HG03066 (cell line): ENCODE measurements around the gene PKP2.

Experiments used
- ATAC-seq: cut with Tn5 transposase; IDR thresholded peaks from one replicate; pipeline ENCODE4 v1.9.1; 2021; ENCODE audit warnings: low read depth; ENCODE audit not compliant: unreplicated experiment

The PKP2 gene

DNA sequence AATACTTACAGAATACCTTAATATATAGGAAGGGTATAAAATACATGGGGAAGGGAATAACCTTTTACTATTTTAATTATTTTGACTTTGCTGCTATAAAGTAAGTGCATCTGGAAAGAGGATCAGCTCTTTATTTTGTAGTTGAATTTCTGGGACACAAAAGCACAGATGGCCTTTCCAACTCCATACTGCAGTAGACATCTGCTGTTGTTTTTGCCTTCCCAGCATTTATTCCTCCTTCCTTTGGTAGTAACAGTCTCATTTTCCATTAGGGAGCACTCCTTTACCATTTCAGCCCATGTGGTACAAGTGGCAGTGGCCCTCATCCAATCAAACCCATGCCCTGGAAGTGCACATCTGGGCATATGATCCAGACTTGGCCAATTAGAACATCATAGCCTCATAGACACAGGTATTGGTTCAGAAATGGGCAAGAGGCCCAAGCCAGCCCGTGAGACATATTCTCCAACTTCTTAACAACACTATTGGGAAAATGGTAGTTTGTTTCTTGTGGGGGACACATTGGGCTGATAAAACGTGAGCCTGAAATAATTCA, 76.1 kb downstream of the PKP2 start:
- no peak for ATAC-seq

DNA sequence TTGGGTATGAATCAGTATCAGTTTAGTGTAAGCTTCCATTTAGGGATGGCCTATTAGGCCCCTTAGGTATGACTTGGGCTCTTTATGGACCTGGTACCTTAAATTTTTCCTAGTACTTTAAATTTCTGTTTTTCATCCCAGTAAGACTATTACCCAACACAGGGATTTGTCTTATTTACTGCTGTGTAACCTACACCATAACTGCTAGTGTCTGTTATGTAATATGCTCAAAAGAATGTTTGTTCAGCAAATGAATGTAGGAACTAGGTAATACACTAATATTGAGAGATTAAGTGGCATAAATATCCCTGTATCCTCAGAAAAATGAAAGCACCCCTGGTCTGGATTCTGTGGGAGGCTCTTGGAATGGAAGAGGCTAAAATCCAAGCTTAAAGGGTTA, 77.2 kb downstream of the PKP2 start:
- ATAC-seq, result no peak

DNA sequence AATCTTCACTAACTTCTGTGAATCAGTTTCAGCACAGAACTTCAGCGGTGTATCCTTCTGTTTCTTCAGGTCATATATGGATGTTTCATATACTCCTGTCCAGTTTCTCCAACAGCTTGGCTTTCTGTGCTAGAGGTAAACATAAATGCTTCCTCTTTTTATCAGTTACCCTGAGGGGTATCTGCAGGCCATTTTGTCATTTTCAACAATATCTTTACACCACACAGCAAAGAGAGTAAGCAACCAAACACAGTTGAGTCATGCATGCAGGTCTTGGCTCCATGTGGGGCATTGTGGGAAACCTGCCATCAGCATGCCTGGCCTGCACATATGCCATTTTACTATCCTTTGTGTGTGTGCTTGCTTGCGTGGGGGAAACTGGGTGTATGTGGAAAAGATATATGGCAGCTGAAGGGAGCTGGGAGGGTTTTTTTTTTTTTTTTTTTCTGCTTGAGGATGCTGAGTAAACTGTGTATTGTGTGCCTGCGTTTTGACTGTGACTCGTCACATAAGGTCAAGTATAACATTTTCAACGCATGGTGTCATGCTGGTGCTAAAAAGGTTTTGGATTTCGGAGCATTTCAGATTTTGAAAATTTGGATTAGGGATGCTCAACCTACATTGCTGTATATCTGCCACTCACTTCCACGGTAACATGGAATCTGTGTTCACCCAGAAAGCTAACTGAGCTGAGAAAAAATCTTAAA, 84.7 kb downstream of the PKP2 start:
- ATAC-seq, result no peak

DNA sequence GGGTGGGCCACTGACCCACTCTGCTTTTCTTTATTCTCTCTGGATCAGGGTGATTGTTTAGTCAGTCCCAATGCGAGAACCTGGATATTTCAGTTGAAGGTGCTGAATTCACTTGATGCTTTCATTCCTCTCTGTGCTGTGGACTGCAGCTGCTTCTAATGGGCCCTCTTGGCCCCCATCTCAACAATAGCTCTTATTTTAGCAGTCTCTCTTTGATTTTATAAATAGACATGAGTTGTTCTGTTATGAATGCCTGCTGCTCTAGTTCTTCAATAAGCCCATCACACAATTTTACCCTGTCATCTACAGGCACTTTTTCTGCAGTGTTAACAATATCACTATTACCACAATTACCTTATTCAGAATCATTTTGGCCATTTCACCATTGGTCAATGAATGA, 86.7 kb downstream of the PKP2 start:
- no peak for ATAC-seq

DNA sequence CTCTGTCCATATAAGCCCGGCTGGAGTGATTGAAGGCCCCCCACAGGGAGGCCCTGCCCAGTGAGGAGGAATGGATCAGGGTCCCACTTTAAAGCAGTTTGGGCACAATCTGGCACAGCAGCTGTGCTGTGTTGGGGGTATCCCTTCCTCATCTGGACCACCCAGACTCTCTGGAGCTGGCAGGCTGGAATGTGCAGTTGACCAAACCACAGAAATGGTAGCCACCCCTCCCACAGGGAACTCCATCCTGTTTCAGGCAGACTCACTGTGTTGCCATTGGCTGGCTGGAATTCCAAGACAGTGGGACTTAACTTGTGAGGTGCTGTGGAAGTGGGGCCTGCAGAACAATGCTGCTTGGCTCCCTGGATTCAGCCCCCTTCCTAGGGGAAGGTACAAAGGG, 87.4 kb downstream of the PKP2 start:
- ATAC-seq, result no peak

DNA sequence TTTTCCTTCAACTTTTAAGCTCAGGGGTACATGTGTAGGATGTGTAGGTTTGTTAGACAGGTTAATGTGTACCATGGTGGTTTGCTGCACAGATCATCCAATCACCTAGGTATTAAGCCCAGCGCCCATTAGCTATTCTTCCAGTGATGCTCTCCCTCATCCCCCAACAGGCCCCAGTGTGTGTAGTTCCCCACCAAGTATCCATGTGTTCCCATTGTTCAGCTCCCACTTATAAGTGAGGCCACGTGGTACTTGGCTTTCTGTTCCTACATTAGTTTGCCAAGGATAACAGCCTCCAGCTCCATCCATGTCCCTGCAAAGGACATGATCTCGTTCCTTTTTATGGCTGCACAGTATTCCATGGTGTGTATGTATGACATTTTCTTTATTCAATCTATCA, 92.3 kb downstream of the PKP2 start:
- no peak for ATAC-seq

DNA sequence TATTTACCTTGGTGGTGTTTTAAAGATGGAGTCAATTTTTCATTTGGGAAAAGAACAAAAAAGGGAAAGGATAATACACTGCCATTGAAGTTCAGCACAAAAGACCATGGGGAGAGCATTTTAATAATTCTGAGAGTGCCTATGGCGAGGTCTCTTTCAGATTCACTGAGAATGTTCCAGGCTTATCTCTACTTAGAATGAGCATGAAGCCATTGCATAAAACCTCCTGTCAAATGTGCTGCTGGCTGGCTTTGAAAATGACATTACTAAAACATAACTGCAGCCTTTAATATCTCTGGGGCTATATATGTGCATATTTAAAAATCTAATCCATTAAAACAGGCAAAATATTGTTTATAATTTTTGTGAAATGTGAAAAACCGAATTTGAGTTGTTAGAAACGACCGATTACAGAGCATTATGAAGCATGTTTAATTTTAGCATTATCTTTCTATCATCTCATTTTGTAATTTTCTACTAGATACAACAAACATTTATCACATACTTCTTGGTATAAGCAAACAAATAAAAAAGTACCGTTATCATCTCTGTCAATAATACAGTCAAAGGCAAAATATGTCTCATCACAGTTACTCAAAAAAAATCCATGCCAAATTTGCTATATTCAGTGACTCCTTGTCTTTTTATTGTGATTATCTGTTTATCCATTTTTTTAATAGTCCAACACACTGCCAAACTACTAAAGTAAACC, 95.2 kb downstream of the PKP2 start:
- ATAC-seq, result no peak

DNA sequence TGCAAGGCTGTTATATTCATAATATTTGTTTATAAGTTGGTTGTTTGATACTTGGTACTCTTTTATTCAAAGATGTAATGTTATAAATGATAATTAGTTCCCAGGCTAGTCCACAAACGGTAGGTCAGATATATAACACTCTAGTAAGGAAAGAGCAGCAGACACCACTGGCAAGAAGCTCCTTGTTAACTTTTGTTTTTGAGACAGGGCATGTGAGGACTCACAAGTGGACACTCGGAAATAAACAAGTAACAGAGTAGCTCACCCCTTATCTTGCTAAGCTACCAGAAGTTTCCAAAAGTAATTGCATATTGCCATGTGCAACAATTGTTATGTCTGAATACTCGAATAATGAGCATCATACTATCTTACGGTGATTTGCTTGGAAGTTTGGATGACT, 102.3 kb downstream of the PKP2 start:
- ATAC-seq, result no peak

DNA sequence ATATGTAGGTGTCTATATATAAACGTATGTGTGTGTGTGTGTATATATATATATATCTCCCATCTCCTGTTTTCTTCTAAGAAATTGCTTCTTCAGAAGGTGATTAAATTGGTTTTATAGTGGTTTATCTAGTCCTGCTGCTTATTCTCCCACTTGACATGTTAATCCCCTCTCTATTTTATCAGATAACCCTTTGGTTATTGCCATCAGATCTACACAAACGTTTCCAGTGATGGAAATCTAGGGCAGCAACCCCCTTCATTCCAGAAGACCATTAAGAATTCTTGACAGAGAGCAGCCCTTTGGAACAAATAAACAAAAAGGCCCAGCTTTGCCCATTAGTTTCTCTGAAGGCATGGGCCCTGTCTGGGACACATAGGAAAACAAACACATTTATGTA, 106.7 kb downstream of the PKP2 start:
- no peak for ATAC-seq

DNA sequence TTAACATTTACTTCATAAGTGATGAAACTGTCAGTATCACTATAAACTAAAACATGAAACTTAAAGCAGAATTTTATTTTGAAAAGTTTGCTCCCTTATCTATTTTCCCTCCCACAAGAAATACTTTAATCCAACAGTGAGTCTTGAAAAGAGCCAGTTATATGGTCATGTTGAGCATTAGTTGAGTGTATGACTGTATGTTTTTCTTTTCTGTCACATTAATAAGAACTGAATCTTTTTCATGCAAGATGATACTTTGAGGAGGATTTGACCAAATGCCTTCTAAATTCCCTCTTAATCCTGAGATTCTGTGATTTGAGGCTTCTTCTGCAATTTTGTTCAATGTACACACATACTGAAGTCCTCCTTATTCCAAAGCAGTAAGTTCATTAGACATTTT, 107.1 kb downstream of the PKP2 start:
- no peak for ATAC-seq

DNA sequence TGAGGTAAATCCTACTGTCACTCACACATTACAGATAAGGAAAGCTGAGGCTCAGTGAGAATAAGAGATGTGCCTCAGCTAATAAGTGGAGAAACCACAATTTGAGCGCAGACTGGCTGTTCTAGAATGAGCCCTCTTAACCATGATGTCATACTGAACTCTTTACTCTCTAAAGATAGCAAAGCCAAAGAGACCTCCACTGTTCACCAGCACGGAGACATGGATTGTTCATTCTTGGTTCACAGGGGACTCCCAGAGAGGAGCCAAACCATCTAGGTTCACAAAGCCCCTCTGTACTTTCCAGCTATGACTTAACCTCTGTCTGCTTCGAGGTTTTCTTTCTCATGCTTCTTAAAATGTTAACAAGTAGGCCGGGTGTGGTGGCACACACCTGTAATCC, 108.2 kb downstream of the PKP2 start:
- no peak for ATAC-seq

DNA sequence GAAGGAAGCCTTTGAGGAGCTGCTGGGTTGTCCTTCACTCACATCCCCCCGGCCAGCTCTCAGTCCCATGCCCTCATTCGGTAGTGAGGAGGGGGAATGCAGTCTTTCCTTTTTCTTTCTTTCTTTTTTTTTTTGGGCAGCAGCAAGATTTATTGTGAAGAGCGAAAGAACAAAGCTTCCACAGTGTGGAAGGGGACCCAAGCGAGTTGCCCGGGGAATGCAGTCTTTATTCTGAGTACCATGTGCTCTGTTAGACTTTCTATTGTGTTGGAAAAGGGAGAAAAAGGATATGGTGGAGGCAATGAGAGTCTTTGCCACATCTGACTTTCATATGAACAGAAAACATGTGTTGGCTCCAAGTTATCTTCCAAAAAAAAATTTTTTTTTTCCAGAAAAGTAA, 111.0 kb downstream of the PKP2 start:
- no peak for ATAC-seq

DNA sequence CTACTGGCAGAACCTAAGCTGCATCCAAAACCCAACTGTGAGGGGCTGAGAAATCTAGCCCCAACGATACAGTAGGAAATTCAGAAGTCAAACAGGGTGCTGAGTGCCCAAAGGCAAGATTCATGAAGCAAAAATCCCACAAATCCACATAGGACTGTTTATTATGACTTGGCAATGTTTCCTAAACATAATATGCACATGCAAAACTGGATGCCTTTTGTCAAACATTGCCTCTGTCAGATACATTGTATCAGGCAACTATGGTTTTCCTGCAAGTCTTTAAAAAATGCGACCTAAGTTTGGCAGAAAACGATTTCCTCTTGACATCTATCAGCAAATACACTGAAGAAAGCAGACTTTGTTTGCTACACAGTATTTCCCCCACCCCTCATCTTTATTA, 113.5 kb downstream of the PKP2 start:
- no peak for ATAC-seq

DNA sequence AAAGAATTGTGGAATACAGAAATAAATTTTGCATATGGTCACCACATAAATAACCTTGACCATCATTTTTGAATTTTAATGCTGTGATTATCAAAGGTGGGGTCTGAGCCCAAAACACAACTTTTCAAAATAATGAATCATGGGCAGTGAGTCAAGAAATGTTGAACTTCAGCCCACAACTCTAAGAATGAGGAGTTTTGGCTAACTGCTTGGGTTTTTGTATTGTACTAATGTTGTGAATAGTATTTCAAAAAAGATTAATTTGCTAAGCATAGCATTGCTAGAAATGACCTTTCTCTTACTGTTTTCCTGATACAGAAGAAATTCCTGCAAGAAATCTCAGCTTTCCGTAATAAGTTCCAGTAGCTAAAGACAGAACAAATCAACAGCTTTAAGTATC, 116.5 kb downstream of the PKP2 start:
- ATAC-seq, result no peak

DNA sequence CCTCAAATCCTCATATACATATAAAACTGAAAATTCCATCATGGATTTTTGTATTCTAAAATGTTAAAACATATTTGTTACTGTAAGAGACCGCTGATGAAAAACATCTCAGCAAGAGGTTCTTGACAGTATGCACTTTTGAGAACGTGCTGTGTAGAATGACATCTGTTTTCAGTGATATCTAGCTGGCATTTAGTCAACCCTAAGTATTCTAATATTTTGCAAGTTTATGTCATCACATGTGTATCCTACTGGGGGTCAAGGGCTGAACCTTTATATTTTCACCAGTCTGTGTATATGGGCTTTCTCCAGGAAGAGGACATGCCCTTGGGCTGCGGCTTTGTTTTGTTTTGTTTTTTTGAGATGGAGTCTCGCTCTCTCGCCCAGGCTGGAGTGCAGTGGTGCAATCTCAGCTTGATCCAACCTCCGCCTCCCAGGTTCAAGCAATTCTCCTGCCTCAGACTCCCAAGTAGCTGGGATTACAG, 118.8 kb downstream of the PKP2 start:
- ATAC-seq, result no peak

DNA sequence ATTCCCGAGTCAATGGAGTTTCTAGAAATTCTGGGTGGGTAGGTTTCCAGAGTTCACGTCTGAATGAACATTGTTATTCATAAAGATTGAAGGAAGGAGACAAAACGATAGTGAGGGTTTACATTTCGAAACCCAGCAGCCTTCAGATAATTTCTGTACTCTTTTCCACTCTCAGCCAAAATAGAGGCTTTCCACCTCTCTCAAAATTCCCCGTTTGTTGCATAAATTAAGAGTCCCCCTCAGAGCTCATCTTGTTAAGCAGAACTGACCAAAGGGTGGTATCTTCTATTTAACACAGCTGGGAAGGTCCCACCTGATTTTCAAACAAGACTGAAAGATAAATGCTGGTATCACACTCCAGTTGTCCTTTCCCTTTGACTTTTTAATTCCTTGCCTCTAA, 119.4 kb downstream of the PKP2 start:
- no peak for ATAC-seq

DNA sequence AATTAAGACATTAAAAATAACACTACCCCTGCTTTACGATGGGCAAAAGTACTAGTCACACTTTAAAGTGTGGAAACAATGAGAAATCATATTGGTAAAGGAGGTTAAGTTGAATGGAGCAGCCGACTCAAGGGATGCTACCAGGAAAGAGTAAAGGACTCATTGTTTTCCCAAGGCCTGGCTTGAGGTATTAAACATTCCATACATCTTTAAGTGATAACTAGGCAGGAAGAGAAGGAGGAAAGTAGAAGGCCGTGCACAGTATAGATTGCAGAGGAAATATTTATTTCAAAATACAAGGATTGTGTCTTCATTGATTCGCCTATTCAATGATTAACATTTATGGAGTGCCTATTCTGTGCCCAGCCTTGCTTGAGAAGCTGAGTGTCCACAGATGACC, 120.3 kb downstream of the PKP2 start:
- no peak for ATAC-seq

DNA sequence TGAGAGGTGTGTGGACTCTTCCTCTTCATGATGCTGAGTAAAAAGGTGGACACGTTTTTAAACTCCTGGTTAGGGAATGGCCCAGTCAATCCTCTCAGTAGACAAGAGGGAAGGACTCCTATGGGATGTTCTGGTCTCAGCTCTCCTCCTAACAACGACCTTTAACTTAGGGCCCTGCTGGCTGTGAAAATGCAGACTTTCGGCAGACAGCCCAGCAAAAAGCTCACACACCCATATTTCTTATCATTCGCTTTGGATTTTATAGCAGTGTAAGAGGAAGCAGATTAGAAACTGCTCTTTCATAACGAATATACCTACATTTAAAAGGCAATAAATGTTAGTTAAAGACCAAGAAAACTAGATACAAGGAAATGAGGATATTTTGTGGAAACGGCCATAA, 122.9 kb downstream of the PKP2 start:
- ATAC-seq, result no peak

DNA sequence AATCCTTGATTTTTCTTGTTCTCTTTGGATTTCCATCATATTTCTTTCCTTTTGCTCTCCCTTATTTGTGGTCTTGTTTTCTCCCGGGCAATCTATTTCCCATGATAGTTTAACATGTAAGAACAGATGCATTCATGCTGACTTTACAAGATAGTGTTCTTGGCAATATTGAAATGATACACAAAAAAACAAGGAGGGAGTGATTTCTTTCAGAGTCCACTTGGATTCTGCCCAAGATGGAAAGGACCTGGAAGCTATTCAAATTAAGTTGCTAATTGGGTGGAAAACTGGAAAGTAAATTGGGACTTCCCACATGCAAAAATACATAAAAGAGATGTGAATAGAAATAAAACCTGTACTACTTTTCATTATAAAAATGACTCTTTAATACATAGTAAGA, 126.4 kb downstream of the PKP2 start:
- ATAC-seq, result no peak

DNA sequence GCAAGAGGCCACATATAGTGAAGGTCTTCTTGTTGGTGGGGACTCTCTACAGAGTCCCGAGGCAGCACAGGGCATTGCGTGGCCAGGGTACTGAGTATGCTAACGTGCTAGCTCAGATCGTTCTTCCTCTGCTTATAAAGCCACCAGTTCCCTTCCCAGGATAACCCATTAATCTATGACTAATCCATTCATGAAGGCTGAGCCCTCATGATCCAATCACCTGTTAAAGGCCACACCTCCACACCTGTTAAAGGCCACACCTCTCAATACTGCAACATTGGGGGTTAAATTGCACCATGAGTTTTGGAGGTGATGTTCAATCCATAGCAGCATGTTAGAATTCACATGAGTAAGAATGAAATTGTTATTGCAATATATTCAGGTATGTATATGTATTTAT, 128.1 kb downstream of the PKP2 start:
- ATAC-seq, result no peak

DNA sequence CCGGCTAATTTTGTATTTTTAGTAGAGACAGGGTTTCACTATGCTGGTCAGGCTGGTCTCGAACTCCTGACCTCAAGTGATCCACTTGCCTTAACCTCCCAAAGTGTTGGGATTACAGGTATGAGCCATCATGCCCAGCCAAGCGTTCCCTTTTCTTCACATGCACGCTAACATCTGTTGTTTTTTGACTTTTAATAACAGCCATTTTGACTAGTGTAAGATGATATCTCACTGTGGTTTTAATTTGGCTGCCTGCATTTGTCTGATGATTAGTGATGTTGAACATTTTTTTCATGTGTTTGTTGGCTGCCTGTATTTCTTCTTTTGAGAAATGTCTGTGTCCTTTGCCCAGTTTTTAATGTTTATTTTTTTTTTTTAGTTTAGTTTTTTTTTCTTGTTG, 130.7 kb downstream of the PKP2 start:
- ATAC-seq, result no peak

DNA sequence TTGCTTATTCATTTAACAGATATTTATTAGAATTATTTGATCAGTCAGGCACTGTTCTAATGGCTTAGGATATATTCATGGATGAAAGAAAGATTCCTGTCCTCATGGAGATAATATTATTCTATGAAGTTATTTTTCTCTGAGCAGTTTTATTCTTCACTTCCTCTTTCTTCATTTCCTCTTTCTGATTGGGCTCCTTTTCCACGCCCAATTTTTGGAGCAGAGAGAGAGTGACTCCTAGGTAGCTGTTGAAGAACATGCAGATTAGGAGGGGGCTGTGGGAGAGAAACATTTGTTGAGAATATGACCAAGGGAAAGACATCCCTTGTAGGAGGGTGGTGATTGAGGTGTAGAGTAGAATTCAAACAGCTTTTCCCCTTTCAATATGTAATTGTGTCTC, 134.9 kb downstream of the PKP2 start:
- ATAC-seq, result no peak
